ENCODE results near the gene KLHL22.

- TF ChIP-seq CTCF (IDR thresholded peaks at IDR 0.05; ENCODE audit: low read length) (no peak), EZH2 (optimal IDR thresholded peaks at IDR 0.05; ENCODE audit: low read depth, low read length) (no peak)
These were observed 4.2 kb upstream of the KLHL22 start for GRCh38 chr22:20499769-20500168.
